ENCODE measurements around the gene NID2. TPM values are rescaled to one million over a fixed set of nuclear protein-coding genes. Genes with fewer than 3 reads are reported as not detected.
A peak's percentile ranks its signal among the peaks of the same experiment; 100 is the strongest.

The NID2 gene
- total and polyA plus RNA-seq, 5 donors from 2014 or later = 0.35 to 1.1 (median 0.62) TPM; not detected in 1

DNA sequence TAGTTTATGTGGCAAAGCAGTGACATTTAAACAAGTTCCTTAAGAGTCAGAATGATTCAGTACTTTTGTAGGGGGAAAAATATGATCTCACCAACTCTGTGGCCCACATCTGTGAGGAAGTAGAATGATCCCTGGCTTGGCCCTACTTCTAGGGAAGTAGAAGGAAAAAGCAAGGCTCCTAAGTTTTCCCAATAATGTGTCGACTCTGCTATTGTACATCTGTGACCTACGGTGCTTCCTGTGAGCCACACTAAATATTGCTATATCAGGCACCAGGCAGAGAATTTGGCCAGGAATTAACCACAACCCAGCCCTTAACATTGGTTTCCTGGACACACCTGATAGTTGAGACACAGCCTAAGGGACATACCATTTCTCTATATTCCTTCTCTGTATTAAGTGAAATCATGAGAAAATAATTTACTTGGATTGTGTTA is 9.3 kb upstream of the NID2 start:
- no peak overlapping the region for H3K4me3 Mint-ChIP-seq
- H3K9me3 ChIP-seq (ENCODE audit: control insufficient read depth in 2 of 2, low read length in 2 of 2) = no peaks in the 10 kb centered on the region
- peaks cover 38% of the 10 kb centered on the region for H3K27me3 Mint-ChIP-seq
- ATAC-seq (ENCODE audit: low read depth in 2 of 2) = no peak
- no peaks in the 10 kb centered on the region for H3K4me1 ChIP-seq (ENCODE audit: control insufficient read depth, insufficient read depth, low read length, poor library complexity, severe bottlenecking)
- no peaks in the 10 kb centered on the region for H3K36me3 ChIP-seq (ENCODE audit: control insufficient read depth, insufficient read depth, low read length)
- H3K36me3 Mint-ChIP-seq = no peaks in the 10 kb centered on the region
- H3K9me3 Mint-ChIP-seq = peaks cover 0 to 3% (median 0%) of the 10 kb centered on the region in 7 donors
- no peak overlapping the region for H3K4me3 ChIP-seq (ENCODE audit: low read depth, low read length)
- peaks cover 0 to 4% (median 0%) of the 10 kb centered on the region in 4 donors for H3K4me1 Mint-ChIP-seq
- DNase-seq = no peak
- H3K27me3 ChIP-seq (ENCODE audit: control insufficient read depth, insufficient read depth, low read length) = peaks cover 14% of the 10 kb centered on the region
- no peak overlapping the region for H3K27ac Mint-ChIP-seq
- H3K27ac ChIP-seq (ENCODE audit: insufficient read depth, low read length, poor library complexity, severe bottlenecking) = no peak overlapping the region

DNA sequence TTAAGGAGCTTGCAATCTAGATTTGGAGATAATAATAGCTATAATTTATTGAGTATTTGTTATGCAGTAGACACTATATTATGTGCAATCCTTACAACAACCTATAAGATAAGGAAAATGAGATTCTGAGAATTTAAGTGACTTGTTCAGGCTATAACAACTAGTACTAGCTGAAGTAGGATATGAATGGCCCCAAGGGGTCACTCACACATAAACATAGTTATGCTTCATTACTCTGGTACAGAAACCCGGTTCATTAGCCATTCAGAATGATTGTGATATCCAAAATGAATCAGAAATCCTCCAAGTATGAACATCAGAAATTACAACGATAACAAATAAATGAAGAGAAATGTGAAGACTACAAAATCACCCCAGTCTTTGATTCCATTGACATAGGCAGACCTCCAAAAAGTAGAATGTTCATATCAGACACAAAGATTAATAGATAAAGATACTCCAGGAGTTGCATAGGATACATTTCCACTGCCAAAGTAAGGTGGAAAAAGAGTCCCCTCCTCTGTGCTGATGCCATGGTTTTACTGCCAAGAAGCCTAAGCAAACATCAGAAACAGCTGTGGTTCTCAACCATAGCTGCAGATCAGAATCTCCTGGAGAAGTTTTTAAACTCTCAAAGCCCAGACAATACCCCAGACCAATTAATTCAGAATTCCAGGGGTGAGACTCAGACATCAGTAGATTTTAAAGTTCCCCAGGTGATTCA is 8.6 kb upstream of the NID2 start:
- Mint-ChIP-seq H3K27ac (no peak overlapping the region), H3K9me3 (peaks cover 0 to 3% (median 0%) of the 10 kb centered on the region in 7 donors), H3K36me3 (no peaks in the 10 kb centered on the region), H3K4me3 (no peak overlapping the region), H3K27me3 (peaks cover 43% of the 10 kb centered on the region), H3K4me1 (peaks cover 0 to 4% (median 0%) of the 10 kb centered on the region in 4 donors)
- Histone ChIP-seq H3K4me3 (ENCODE audit: low read depth, low read length) (no peak overlapping the region), H3K36me3 (ENCODE audit: control insufficient read depth, insufficient read depth, low read length) (no peaks in the 10 kb centered on the region), H3K27me3 (ENCODE audit: control insufficient read depth, insufficient read depth, low read length) (peaks cover 14% of the 10 kb centered on the region), H3K4me1 (ENCODE audit: control insufficient read depth, insufficient read depth, low read length, poor library complexity, severe bottlenecking) (no peaks in the 10 kb centered on the region), H3K9me3 (ENCODE audit: control insufficient read depth in 2 of 2, low read length in 2 of 2) (no peaks in the 10 kb centered on the region), H3K27ac (ENCODE audit: insufficient read depth, low read length, poor library complexity, severe bottlenecking) (no peak overlapping the region)
- no peak for DNase-seq
- ATAC-seq (ENCODE audit: low read depth in 2 of 2) = no peak

DNA sequence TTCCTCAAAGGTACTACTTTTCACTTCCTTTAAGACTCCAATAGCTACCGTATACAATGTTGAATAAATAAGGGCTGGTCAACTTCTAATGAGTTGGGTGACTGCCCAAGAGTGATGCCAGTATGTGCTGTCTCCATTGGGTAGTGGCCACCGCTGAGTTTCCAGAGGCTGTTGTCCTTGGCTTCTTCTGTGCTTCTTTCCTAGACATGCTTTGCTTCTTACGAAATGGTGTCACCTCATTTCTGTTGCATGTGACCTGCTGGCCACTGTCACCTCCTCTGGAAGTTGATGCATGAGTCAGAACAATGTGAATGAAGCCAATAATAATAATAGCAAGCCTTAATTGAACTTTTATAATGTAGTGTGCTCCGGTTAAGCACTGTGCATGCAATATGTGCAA is 7.5 kb upstream of the NID2 start:
- Mint-ChIP-seq H3K27ac (no peak overlapping the region), H3K9me3 (peaks cover 0 to 3% (median 0%) of the 10 kb centered on the region in 7 donors), H3K36me3 (no peaks in the 10 kb centered on the region), H3K4me3 (no peak overlapping the region), H3K4me1 (peaks cover 0 to 4% (median 2%) of the 10 kb centered on the region in 4 donors), H3K27me3 (peaks cover 47% of the 10 kb centered on the region)
- DNase-seq (no peak), ATAC-seq (ENCODE audit: low read depth in 2 of 2) (no peak)
- no peaks in the 10 kb centered on the region for H3K36me3 ChIP-seq (ENCODE audit: control insufficient read depth, insufficient read depth, low read length)
- H3K4me3 ChIP-seq (ENCODE audit: low read depth, low read length) = no peak overlapping the region
- H3K27ac ChIP-seq (ENCODE audit: insufficient read depth, low read length, poor library complexity, severe bottlenecking) = no peak overlapping the region
- peaks cover 19% of the 10 kb centered on the region for H3K27me3 ChIP-seq (ENCODE audit: control insufficient read depth, insufficient read depth, low read length)
- H3K9me3 ChIP-seq (ENCODE audit: control insufficient read depth in 2 of 2, low read length in 2 of 2) = no peaks in the 10 kb centered on the region
- no peaks in the 10 kb centered on the region for H3K4me1 ChIP-seq (ENCODE audit: control insufficient read depth, insufficient read depth, low read length, poor library complexity, severe bottlenecking)

DNA sequence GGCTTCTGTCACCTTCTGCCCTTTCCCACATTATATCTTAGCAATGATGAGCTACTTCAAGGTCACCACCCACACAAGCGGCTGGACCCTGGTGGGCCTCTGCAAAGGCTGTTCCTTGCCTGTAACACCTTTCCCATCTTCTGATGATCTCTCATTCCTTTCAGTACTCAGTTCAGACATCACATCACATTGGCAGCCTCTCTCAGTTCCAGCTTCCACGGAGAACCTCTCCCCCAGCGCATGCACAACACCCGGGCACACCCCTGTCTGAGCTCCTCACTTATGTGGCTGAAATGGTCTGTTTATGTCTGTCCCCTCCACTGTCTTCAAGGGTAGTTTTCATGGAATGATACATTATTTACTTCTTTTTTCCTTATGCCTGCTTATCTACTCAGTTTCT is 6.5 kb upstream of the NID2 start:
- Mint-ChIP-seq H3K27me3 (peaks cover 49% of the 10 kb centered on the region), H3K9me3 (peaks cover 0 to 3% (median 0%) of the 10 kb centered on the region in 7 donors), H3K36me3 (no peaks in the 10 kb centered on the region), H3K4me1 (peaks cover 0 to 7% (median 4%) of the 10 kb centered on the region in 4 donors), H3K4me3 (no peak overlapping the region), H3K27ac (no peak overlapping the region)
- Histone ChIP-seq H3K36me3 (ENCODE audit: control insufficient read depth, insufficient read depth, low read length) (no peaks in the 10 kb centered on the region), H3K4me1 (ENCODE audit: control insufficient read depth, insufficient read depth, low read length, poor library complexity, severe bottlenecking) (no peaks in the 10 kb centered on the region), H3K27me3 (ENCODE audit: control insufficient read depth, insufficient read depth, low read length) (peaks cover 25% of the 10 kb centered on the region), H3K4me3 (ENCODE audit: low read depth, low read length) (no peak overlapping the region), H3K9me3 (ENCODE audit: control insufficient read depth in 2 of 2, low read length in 2 of 2) (no peaks in the 10 kb centered on the region), H3K27ac (ENCODE audit: insufficient read depth, low read length, poor library complexity, severe bottlenecking) (no peak overlapping the region)
- no peak for DNase-seq
- no peak for ATAC-seq (ENCODE audit: low read depth in 2 of 2)

DNA sequence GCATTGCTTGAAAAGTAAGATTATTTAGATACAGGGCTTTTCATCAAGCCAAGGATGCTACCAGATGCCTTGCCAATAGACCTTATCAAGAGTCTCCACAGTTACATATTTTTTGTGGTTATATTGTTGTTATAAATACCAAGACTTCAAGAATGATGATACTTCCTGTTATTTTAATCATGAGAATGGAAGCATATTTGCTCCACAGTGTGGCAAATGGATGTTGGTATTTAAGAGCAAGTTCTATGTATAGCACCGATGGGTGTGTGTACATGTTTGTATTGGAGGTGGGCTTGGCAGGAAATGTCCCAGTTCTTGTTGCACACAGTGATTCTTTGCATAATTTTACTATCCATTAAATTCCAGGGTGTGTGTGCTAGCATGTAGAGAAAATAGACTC is 4.4 kb upstream of the NID2 start:
- peaks cover 17% of the 10 kb centered on the region for H3K4me1 ChIP-seq (ENCODE audit: control insufficient read depth, insufficient read depth, low read length, poor library complexity, severe bottlenecking)
- peaks cover 0 to 2% (median 0%) of the 10 kb centered on the region in 7 donors for H3K9me3 Mint-ChIP-seq
- peaks cover 34% of the 10 kb centered on the region for H3K27me3 ChIP-seq (ENCODE audit: control insufficient read depth, insufficient read depth, low read length)
- no peaks in the 10 kb centered on the region for H3K9me3 ChIP-seq (ENCODE audit: control insufficient read depth in 2 of 2, low read length in 2 of 2)
- no peaks in the 10 kb centered on the region for H3K36me3 Mint-ChIP-seq
- H3K4me1 Mint-ChIP-seq = peaks cover 0 to 14% (median 9%) of the 10 kb centered on the region in 4 donors
- no peak overlapping the region for H3K27ac ChIP-seq (ENCODE audit: insufficient read depth, low read length, poor library complexity, severe bottlenecking)
- ATAC-seq (ENCODE audit: low read depth in 2 of 2) (no peak), DNase-seq (peak in 1 of 3 donors; percentile 17)
- peaks cover 56% of the 10 kb centered on the region for H3K27me3 Mint-ChIP-seq
- no peak overlapping the region for H3K4me3 ChIP-seq (ENCODE audit: low read depth, low read length)
- H3K27ac Mint-ChIP-seq = no peak overlapping the region
- H3K4me3 Mint-ChIP-seq = no peak overlapping the region
- H3K36me3 ChIP-seq (ENCODE audit: control insufficient read depth, insufficient read depth, low read length) = no peaks in the 10 kb centered on the region

DNA sequence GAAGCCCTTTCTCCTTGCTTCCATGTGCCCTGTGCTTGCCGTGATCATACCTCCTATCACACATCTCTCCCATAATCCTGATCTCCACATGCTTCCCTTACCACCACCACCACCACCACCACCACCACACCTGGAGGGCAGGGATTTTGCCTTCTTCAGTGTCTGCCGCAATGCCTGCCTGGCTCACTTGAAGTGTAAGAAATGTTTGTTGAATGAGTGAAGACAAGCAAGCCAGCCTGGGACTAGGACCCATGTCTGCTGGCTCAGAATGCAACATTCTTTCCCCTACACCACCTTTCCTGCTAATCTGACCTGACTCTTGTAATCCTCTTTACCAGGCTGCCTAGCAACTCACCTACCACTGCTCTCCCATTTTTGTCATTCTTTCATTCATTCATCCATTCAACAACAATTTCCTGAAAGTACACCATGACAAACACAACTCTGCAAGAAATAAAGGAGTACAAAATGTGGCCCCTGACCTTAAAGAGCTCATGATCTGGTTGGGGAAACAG is 3.5 kb upstream of the NID2 start:
- Histone ChIP-seq H3K9me3 (ENCODE audit: control insufficient read depth in 2 of 2, low read length in 2 of 2) (no peaks in the 10 kb centered on the region), H3K4me3 (ENCODE audit: low read depth, low read length) (no peak overlapping the region), H3K27me3 (ENCODE audit: control insufficient read depth, insufficient read depth, low read length) (peaks cover 39% of the 10 kb centered on the region), H3K4me1 (ENCODE audit: control insufficient read depth, insufficient read depth, low read length, poor library complexity, severe bottlenecking) (peaks cover 24% of the 10 kb centered on the region), H3K36me3 (ENCODE audit: control insufficient read depth, insufficient read depth, low read length) (no peaks in the 10 kb centered on the region), H3K27ac (ENCODE audit: insufficient read depth, low read length, poor library complexity, severe bottlenecking) (no peak overlapping the region)
- no peak overlapping the region for H3K4me3 Mint-ChIP-seq
- peaks cover 0 to 23% (median 9%) of the 10 kb centered on the region in 4 donors for H3K4me1 Mint-ChIP-seq
- peaks cover 66% of the 10 kb centered on the region for H3K27me3 Mint-ChIP-seq
- H3K36me3 Mint-ChIP-seq = no peaks in the 10 kb centered on the region
- peaks cover 0 to 2% (median 0%) of the 10 kb centered on the region in 7 donors for H3K9me3 Mint-ChIP-seq
- ATAC-seq (ENCODE audit: low read depth in 2 of 2) = no peak
- H3K27ac Mint-ChIP-seq = no peak overlapping the region
- DNase-seq = no peak

DNA sequence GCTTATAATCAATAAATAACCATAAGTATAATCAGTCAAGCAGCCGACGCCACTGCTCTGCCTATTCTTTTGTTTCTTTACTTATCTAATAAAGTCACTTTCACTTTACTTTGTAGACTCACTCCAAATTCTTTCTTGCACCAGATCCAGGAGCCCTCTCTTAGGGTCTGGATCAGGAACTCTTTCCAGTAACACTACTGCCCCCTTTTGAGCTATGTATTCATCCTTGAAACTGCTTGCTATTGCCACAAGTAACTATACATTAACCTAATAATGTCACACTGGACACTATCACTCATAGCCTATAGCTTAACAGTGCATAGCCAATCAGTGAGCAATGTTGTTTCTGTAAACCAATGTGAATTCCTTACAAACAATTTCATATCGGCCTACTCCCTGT is 2.8 kb upstream of the NID2 start:
- Histone ChIP-seq H3K4me3 (ENCODE audit: low read depth, low read length) (no peak overlapping the region), H3K36me3 (ENCODE audit: control insufficient read depth, insufficient read depth, low read length) (no peaks in the 10 kb centered on the region), H3K4me1 (ENCODE audit: control insufficient read depth, insufficient read depth, low read length, poor library complexity, severe bottlenecking) (peaks cover 24% of the 10 kb centered on the region), H3K27me3 (ENCODE audit: control insufficient read depth, insufficient read depth, low read length) (peaks cover 40% of the 10 kb centered on the region), H3K9me3 (ENCODE audit: control insufficient read depth in 2 of 2, low read length in 2 of 2) (no peaks in the 10 kb centered on the region), H3K27ac (ENCODE audit: insufficient read depth, low read length, poor library complexity, severe bottlenecking) (no peak overlapping the region)
- no peak for ATAC-seq (ENCODE audit: low read depth in 2 of 2)
- Mint-ChIP-seq H3K4me3 (peak overlapping the region in 1 of 4 donors; percentile 1), H3K9me3 (peaks cover 0 to 2% (median 0%) of the 10 kb centered on the region in 7 donors), H3K4me1 (peaks cover 0 to 23% (median 9%) of the 10 kb centered on the region in 4 donors), H3K27ac (no peak overlapping the region), H3K27me3 (peaks cover 72% of the 10 kb centered on the region), H3K36me3 (no peaks in the 10 kb centered on the region)
- peak in 1 of 3 donors; percentile 9 for DNase-seq
